Subcutaneous adipose tissue (tissue), 4 donors: ENCODE measurements around the gene HECW1. TPM values are rescaled to one million over a fixed set of nuclear protein-coding genes. Genes with fewer than 3 reads are reported as not detected.

Experiments used
- total RNA-seq, 4 donors: library from RNA; depleted of rRNA; stranded (reverse); fragments of >200 nt; gene quantifications; one replicate each; pipeline ENCODE4 v1.1.0, GENCODE V29; 2016
- TF ChIP-seq, protein P1 (sequence below): fragments of 450-650 bp; IDR thresholded peaks from one replicate; pipeline ENCODE4 v1.5.1; 2016; ENCODE audit warnings: low read depth, mild to moderate bottlenecking, control low read depth, antibody characterized with exemption, moderate library complexity

The HECW1 gene
- total RNA-seq, 4 donors from 2014 or later: 0.38 to 2.2 (median 0.80) TPM

- TF ChIP-seq, protein P1, sequence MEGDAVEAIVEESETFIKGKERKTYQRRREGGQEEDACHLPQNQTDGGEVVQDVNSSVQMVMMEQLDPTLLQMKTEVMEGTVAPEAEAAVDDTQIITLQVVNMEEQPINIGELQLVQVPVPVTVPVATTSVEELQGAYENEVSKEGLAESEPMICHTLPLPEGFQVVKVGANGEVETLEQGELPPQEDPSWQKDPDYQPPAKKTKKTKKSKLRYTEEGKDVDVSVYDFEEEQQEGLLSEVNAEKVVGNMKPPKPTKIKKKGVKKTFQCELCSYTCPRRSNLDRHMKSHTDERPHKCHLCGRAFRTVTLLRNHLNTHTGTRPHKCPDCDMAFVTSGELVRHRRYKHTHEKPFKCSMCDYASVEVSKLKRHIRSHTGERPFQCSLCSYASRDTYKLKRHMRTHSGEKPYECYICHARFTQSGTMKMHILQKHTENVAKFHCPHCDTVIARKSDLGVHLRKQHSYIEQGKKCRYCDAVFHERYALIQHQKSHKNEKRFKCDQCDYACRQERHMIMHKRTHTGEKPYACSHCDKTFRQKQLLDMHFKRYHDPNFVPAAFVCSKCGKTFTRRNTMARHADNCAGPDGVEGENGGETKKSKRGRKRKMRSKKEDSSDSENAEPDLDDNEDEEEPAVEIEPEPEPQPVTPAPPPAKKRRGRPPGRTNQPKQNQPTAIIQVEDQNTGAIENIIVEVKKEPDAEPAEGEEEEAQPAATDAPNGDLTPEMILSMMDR: no peak
Measured at GRCh38 chr7:43438897-43439479, 326.5 kb downstream of the HECW1 start.

DNA sequence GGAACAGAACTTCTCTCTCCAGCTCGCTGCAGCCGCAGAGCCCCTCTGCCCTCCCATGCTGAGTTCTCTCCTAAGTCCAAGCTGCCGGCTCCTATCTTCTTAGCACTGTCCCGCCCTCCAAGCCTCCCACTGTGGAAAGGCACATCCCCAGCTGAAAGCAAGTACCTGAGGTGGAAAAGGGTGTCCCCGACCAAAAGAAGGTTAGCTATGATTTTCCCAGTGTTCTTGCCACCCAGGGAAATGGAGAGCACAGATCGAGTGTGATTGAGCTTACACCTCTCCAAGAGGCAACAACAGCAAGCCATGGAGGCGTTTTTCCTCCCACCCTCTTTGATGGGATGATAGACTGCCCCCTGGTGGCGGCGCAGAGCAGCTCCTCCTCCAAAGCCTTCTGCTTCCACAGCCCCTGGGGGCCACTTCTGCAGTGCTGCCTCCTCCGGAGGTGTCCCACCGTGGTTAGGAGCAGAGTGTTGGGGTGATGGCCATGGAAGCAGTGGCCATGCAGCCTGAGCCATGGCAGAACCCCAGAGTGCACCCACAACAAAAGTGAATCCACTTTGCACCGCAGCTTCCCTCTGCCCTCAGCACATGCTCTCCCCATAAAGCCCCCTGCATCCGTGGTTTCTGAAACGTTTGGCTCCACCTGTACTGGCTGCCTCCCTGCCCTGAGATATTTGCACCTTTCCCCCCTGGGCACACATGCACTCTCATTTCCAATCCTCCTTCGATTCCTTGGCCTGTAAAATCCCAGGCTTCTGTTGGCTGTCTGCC is 327.4 kb downstream of the HECW1 start:
- TF ChIP-seq, protein P1: no peak

DNA sequence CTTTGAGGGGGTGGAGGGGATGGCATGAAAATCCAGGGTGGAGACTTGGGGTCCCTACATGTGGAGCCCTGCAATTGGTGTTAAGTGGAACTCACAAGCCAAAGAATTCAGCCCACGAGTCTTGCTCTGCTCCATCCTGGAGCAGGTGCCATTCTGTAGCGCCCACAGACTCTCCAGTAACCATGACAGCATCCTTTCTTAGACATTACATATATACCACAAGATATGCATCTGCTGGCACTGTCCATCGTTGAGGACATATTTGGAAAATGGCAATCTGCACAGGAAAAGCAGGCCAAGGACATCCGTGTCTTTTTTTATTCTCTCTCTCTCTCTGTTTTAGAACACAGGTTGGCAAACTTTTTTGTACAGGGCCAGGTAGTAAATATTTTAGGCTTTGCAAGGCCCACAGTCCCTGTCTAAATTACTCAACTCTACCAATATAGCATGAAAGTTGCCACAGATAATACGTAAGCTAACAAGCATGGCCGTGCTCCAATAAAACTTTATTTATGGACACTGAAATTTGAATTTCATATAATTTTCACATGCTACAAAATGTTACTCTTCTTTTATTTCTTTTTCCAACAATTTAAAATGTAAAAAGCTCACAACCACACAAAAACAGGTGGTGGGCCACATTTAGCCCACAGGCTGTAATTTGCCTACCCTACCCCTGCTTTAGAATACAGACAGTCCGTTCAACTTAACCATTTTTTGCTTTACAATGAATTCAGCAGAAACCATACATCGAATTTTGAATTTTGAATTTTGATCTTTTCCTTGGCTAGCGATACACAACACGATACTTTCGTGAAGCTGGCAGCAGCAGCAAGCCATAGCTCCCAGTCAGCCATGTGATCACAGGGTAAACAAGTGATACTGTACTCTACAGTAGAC is 329.0 kb downstream of the HECW1 start:
- TF ChIP-seq, protein P1: no peak

DNA sequence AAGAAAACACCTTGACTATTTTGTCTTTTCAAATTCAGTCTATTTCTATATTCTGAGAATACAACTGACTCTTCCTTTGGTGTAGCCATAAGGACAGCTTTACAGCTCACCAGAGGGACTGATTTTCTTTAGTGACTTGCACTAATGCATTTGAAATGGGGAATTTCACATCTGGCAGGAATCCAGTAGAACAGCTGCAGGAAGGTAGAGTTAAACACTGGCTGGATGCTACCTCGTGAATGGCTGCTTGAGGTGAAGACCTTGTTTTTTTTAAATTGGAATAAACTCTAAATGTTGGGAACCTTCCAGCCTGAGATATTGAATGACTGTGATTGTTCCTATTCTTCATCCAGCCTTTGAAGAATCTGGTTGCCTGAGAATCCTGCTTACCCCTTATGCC is 330.9 kb downstream of the HECW1 start:
- TF ChIP-seq, protein P1: no peak

DNA sequence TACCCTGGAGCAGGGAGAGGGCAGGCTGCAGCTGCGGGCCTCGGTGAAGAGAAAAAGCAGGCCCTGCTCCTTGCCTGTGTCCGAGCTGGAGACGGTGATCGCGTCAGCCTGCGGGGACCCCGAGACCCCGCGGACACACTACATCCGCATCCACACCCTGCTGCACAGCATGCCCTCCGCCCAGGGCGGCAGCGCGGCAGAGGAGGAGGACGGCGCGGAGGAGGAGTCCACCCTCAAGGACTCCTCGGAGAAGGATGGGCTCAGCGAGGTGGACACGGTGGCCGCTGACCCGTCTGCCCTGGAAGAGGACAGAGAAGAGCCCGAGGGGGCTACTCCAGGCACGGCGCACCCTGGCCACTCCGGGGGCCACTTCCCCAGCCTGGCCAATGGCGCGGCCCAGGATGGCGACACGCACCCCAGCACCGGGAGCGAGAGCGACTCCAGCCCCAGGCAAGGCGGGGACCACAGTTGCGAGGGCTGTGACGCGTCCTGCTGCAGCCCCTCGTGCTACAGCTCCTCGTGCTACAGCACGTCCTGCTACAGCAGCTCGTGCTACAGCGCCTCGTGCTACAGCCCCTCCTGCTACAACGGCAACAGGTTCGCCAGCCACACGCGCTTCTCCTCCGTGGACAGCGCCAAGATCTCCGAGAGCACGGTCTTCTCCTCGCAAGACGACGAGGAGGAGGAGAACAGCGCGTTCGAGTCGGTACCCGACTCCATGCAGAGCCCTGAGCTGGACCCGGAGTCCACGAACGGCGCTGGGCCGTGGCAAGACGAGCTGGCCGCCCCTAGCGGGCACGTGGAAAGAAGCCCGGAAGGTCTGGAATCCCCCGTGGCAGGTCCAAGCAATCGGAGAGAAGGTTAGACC is 332.5 kb downstream of the HECW1 start:
- TF ChIP-seq, protein P1: no peak

- TF ChIP-seq, protein P1: no peak
Measured at GRCh38 chr7:43449577-43449976, 337.1 kb downstream of the HECW1 start.
